Measurements from ENCODE around the gene SVOP.
"Not testable (repeated sequence)": the region's sequence is repeated elsewhere in the genome, so short reads cannot be mapped to it uniquely, and the experiment has no call there.

The SVOP gene

DNA sequence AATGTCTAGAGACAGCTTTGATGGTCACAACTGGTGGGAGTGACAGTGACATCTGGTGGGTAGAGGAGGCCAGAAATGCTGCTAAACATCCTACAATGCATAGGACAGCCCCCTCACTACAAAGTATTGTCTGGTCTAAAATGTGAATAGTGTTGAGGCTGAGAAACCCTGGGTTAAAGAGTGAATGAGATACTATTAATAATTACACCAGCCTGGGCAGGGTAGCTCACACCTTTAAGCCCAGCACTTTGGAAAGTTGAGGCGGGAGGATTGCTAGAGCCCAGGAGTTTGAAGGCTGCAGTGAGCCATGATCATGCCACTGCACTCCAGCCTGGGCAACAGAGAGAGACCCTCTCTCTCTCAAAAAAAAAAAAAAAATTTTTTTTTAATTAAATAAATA is 11.1 kb downstream of the SVOP start:
- no peak for TF ChIP-seq CTCF (IDR thresholded peaks at IDR 0.05; ENCODE audit: insufficient read depth, low read depth, low read length, missing control alignments)
- no peak for DNase-seq (ENCODE audit: low read depth)
- H3K4me3 ChIP-seq (ENCODE audit: low read depth, low read length), result no peak overlapping the region

GRCh38 chr12:109004017-109004416 is 16.9 kb downstream of the SVOP start:
- H3K4me3 ChIP-seq (ENCODE audit: low read depth, low read length), result no peak overlapping the region
- no peak for DNase-seq (ENCODE audit: low read depth)
- TF ChIP-seq CTCF (IDR thresholded peaks at IDR 0.05; ENCODE audit: insufficient read depth, low read depth, low read length, missing control alignments), result no peak

DNA sequence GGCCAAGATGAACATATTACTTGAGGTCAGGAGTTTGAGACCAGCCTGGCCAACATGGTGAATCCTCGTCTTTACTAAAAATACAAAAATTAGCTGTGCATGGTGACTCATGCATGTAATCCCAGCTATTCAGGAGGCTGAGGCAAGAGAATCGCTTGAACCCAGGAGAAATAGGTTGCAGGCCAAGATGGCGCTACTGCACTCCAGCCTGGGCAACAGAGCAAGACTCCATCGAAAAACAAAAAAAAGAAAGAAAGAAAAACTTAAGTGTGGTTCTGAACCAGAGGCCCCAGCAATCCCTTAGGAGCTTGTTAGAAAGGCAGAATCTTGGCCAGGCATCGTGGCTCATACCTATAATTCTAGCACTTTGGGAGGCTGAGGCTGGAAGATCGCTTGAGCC is 24.5 kb downstream of the SVOP start:
- H3K4me3 ChIP-seq (ENCODE audit: low read depth, low read length), result no peak overlapping the region
- DNase-seq (ENCODE audit: low read depth), result no peak
- no peak for TF ChIP-seq CTCF (IDR thresholded peaks at IDR 0.05; ENCODE audit: insufficient read depth, low read depth, low read length, missing control alignments)

GRCh38 chr12:108995370-108995992 is 25.4 kb downstream of the SVOP start:
- H3K4me3 ChIP-seq (ENCODE audit: low read depth, low read length), result no peak overlapping the region
- no peak for TF ChIP-seq CTCF (IDR thresholded peaks at IDR 0.05; ENCODE audit: insufficient read depth, low read depth, low read length, missing control alignments)
- DNase-seq (ENCODE audit: low read depth), result no peak

- H3K4me3 ChIP-seq (ENCODE audit: low read depth, low read length), result not testable (repeated sequence)
Measured at GRCh38 chr12:108990103-108990502, 30.8 kb downstream of the SVOP start.

GRCh38 chr12:108989376-108989775 is 31.5 kb downstream of the SVOP start:
- H3K4me3 ChIP-seq (ENCODE audit: low read depth, low read length), result no peak overlapping the region
- DNase-seq (ENCODE audit: low read depth), result no peak
- TF ChIP-seq CTCF (IDR thresholded peaks at IDR 0.05; ENCODE audit: insufficient read depth, low read depth, low read length, missing control alignments), result no peak

More at GRCh38 chr12:108990103-108990502, 30.8 kb downstream of the SVOP start:
- not testable (repeated sequence) for DNase-seq (ENCODE audit: low read depth)

GRCh38 chr12:108985750-108986149 is 35.1 kb downstream of the SVOP start:
- no peak for TF ChIP-seq CTCF (IDR thresholded peaks at IDR 0.05; ENCODE audit: insufficient read depth, low read depth, low read length, missing control alignments)
- DNase-seq (ENCODE audit: low read depth), result no peak
- no peak overlapping the region for H3K4me3 ChIP-seq (ENCODE audit: low read depth, low read length)
